Upper lobe of right lung (tissue), 1 donor: Measurements from ENCODE around the gene TMEM151B. TPM values are rescaled to one million over a fixed set of nuclear protein-coding genes. Genes with fewer than 3 reads are reported as not detected.
"Not testable (repeated sequence)": the region's sequence is repeated elsewhere in the genome, so short reads cannot be mapped to it uniquely, and the experiment has no call there.

Source experiments
- ATAC-seq: fragments of 200-7000 bp; cut with Tn5 transposase; one replicate; pipeline ENCODE4 v1.9.1; 2020; ENCODE audit warnings: mild to moderate bottlenecking, moderate library complexity
- DNase-seq: peaks from one replicate; pipeline ENCODE4 v3.0.0-alpha.2; 2020
- H3K27ac ChIP-seq: fragments of 200-600 bp; one replicate; pipeline ENCODE4 v1.8.0; 2022
- H3K27me3 ChIP-seq: fragments of 200-600 bp; one replicate; pipeline ENCODE4 v1.8.0; 2022; ENCODE audit warnings: mild to moderate bottlenecking
- H3K36me3 ChIP-seq: fragments of 200-600 bp; one replicate; pipeline ENCODE4 v1.8.0; 2022
- H3K4me1 ChIP-seq: fragments of 200-600 bp; one replicate; pipeline ENCODE4 v1.8.0; 2022
- H3K4me3 ChIP-seq: fragments of 200-600 bp; one replicate; pipeline ENCODE4 v1.8.0; 2022; ENCODE audit warnings: mild to moderate bottlenecking
- H3K9me3 ChIP-seq: fragments of 200-600 bp; one replicate; pipeline ENCODE4 v1.8.0; 2022
- CTCF ChIP-seq: fragments of 200-600 bp; IDR thresholded peaks from one replicate; pipeline ENCODE4 v1.8.0; 2022; ENCODE audit warnings: antibody characterized with exemption
- intact Hi-C: fragments of 100-400 bp; cut with DNase I; formaldehyde crosslinking; loops from one replicate; pipeline ENCODE4 v1.11.0; 2022
- total RNA-seq: library from RNA; stranded (reverse); fragmentation: NEBNext Ultra II Directional; extraction: Animal tissue kit (Norgen Biotek cat#: 25700); gene quantifications from one replicate; pipeline ENCODE4 v1.2.1, GENCODE V29; 2021
- donor health status: DM: no; HTN: yes; CAD: no; lungs with severe emphysema.

TMEM151B gene
- total RNA-seq, 1 donor from 2014 or later = not detected

GRCh38 chr6:44349904-44350649 lies 79.8 kb downstream of the TMEM151B start:
- no peaks in the 10 kb centered on the region for H3K9me3 ChIP-seq
- H3K36me3 ChIP-seq = no peaks in the 10 kb centered on the region
- no peak overlapping the region for H3K27ac ChIP-seq
- no peaks in the 10 kb centered on the region for H3K27me3 ChIP-seq
- no peak for TF ChIP-seq CTCF
- ATAC-seq (no peak), DNase-seq (no peak)
- H3K4me1 ChIP-seq = no peaks in the 10 kb centered on the region
- intact Hi-C loops = no loop called here
- no peak overlapping the region for H3K4me3 ChIP-seq

- H3K4me3 ChIP-seq, H3K9me3 ChIP-seq, H3K27me3 ChIP-seq, H3K4me1 ChIP-seq, intact Hi-C loops, H3K36me3 ChIP-seq, DNase-seq, ATAC-seq, H3K27ac ChIP-seq: not testable (repeated sequence)
Observed at GRCh38 chr6:44350650-44350994, 80.4 kb downstream of the TMEM151B start.

GRCh38 chr6:44352259-44352658 lies 82.0 kb downstream of the TMEM151B start:
- no peak for DNase-seq
- intact Hi-C loops = no loop called here
- TF ChIP-seq CTCF = no peak
- no peaks in the 10 kb centered on the region for H3K36me3 ChIP-seq
- no peaks in the 10 kb centered on the region for H3K27me3 ChIP-seq
- no peak overlapping the region for H3K27ac ChIP-seq
- no peaks in the 10 kb centered on the region for H3K4me1 ChIP-seq
- H3K4me3 ChIP-seq = no peak overlapping the region
- no peak for ATAC-seq
- no peaks in the 10 kb centered on the region for H3K9me3 ChIP-seq

GRCh38 chr6:44353336-44353735 lies 83.1 kb downstream of the TMEM151B start:
- H3K4me3 ChIP-seq = no peak overlapping the region
- DNase-seq = no peak
- H3K27me3 ChIP-seq = no peaks in the 10 kb centered on the region
- intact Hi-C loops = no loop called here
- no peak for TF ChIP-seq CTCF
- no peaks in the 10 kb centered on the region for H3K9me3 ChIP-seq
- no peaks in the 10 kb centered on the region for H3K36me3 ChIP-seq
- no peak for ATAC-seq
- H3K27ac ChIP-seq = no peak overlapping the region
- H3K4me1 ChIP-seq = no peaks in the 10 kb centered on the region

GRCh38 chr6:44355640-44356039 lies 85.4 kb downstream of the TMEM151B start:
- ATAC-seq = no peak
- Histone ChIP-seq H3K4me1 (no peaks in the 10 kb centered on the region), H3K9me3 (no peaks in the 10 kb centered on the region), H3K36me3 (no peaks in the 10 kb centered on the region), H3K27me3 (no peaks in the 10 kb centered on the region), H3K27ac (no peak overlapping the region), H3K4me3 (no peak overlapping the region)
- DNase-seq = no peak
- no peak for TF ChIP-seq CTCF
- intact Hi-C loops = no loop called here

- Histone ChIP-seq H3K4me3 (no peak overlapping the region), H3K27ac (no peak overlapping the region), H3K27me3 (no peaks in the 10 kb centered on the region), H3K36me3 (no peaks in the 10 kb centered on the region), H3K9me3 (no peaks in the 10 kb centered on the region), H3K4me1 (no peaks in the 10 kb centered on the region)
- ATAC-seq (peak; percentile 75), DNase-seq (no peak)
- TF ChIP-seq CTCF = no peak
- intact Hi-C loops = no loop called here
Observed at GRCh38 chr6:44356487-44356886, 86.2 kb downstream of the TMEM151B start.

Other genes with a start within 250 kb of the TMEM151B start
- gene MRPL14, start 143.0 kb upstream of the TMEM151B start, total RNA-seq = 94.1 TPM
- gene TMEM63B, start 142.9 kb upstream of the TMEM151B start, total RNA-seq = 119 TPM
- gene CAPN11, start 111.6 kb upstream of the TMEM151B start, total RNA-seq = 1.6 TPM
- gene MYMX, start 53.5 kb upstream of the TMEM151B start, total RNA-seq = 0.52 TPM
- 59.8 TPM for gene SLC29A1, start 46.9 kb upstream of the TMEM151B start, total RNA-seq
- gene HSP90AB1, start 23.3 kb upstream of the TMEM151B start, total RNA-seq = 660 TPM
- 32.3 TPM for gene SLC35B2, start 12.9 kb upstream of the TMEM151B start, total RNA-seq
- 7.1 TPM for gene NFKBIE, start 4.9 kb upstream of the TMEM151B start, total RNA-seq
- gene AARS2, start 42.9 kb downstream of the TMEM151B start, total RNA-seq = 11.8 TPM
- not detected for gene SPATS1, start 72.2 kb downstream of the TMEM151B start, total RNA-seq
- gene CDC5L, start 117.3 kb downstream of the TMEM151B start, total RNA-seq = 17.8 TPM